GM12892 (cell line): ENCODE measurements around the gene PLAAT4.

Source experiments
- DNase-seq: peaks from one replicate; pipeline ENCODE4 v3.0.0; 2011; ENCODE audit not compliant: insufficient read length
- FAIRE-seq: peaks from 2 replicates; lab custom pipeline; 2011; peaks lifted over from hg19 to GRCh38; lab: Jason Lieb, UNC
- POLR2A ChIP-seq: IDR thresholded peaks from 2 replicates; pipeline ENCODE4 v1.6.1; 2011; ENCODE audit warnings: low read depth, low read length, control low read depth
- POLR2AphosphoS5 ChIP-seq: IDR thresholded peaks from 2 replicates; pipeline ENCODE4 v1.6.1; 2011; ENCODE audit warnings: low read depth, low read length, control low read depth
- TAF1 ChIP-seq: IDR thresholded peaks from 2 replicates; pipeline ENCODE4 v1.6.1; 2011; ENCODE audit warnings: low read depth, mild to moderate bottlenecking, control low read depth, low read length, borderline replicate concordance

PLAAT4 gene

GRCh38 chr11:63590024-63590788 is 53.6 kb downstream of the PLAAT4 start:
- no peak for FAIRE-seq

GRCh38 chr11:63592975-63593395 is 56.4 kb downstream of the PLAAT4 start:
- DNase-seq (no peak), FAIRE-seq (no peak)
- TF ChIP-seq TAF1, result no peak
- no peak for TF ChIP-seq POLR2AphosphoS5
- no peak for TF ChIP-seq POLR2A

More at GRCh38 chr11:63590024-63590788, 53.6 kb downstream of the PLAAT4 start:
- DNase-seq, result no peak
- TF ChIP-seq POLR2AphosphoS5, result no peak
- no peak for TF ChIP-seq TAF1
- TF ChIP-seq POLR2A, result no peak

- FAIRE-seq (no peak), DNase-seq (no peak)
- TF ChIP-seq TAF1 (no peak), POLR2AphosphoS5 (no peak), POLR2A (no peak)
These were observed 58.7 kb downstream of the PLAAT4 start for GRCh38 chr11:63595296-63595695.
